ENCODE data around the gene RALGAPA1. TPM values are rescaled to one million over a fixed set of nuclear protein-coding genes. Genes with fewer than 3 reads are reported as not detected.

Gene RALGAPA1
- polyA plus RNA-seq, 1 donor (not counting 4 experiments of a cell fraction or from before 2014, with no cell fraction given), result 12.1 TPM

DNA sequence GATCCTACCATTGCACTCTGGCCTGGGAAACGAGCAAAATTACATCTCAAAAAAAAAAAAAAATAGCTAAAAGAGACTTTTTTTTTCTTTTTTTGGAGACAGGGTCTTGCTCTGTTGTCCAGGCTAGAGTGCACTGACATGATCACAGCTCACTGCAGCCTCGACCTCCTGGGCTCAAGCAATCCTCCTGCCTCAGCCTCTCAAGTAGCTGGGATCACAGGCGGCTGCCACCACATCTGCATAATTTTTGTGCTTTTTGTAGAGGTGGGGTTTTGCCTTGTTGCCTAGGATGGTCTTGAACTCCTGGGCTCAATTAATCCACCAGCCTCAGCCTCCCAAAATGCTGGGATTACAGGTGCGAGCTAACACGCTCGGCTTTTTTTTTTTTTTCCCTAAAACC lies 11.3 kb downstream of the RALGAPA1 start:
- Histone ChIP-seq H3K36me3 (ENCODE audit: control insufficient read depth in 2 of 2, extremely low read depth in 1 of 2, insufficient read depth in 2 of 2, low read length in 2 of 2) (no peaks in the 10 kb centered on the region), H3K9me3 (ENCODE audit: control insufficient read depth, low read depth, low read length) (no peaks in the 10 kb centered on the region), H3K4me1 (ENCODE audit: control insufficient read depth, extremely low read depth, insufficient read depth, low read length) (no peaks in the 10 kb centered on the region), H3K9me1 (ENCODE audit: control insufficient read depth, extremely low read depth, insufficient read depth, low read length) (no peaks in the 10 kb centered on the region), H4K20me1 (ENCODE audit: control insufficient read depth, extremely low read depth, insufficient read depth, low read length) (no peaks in the 10 kb centered on the region), H3K79me2 (ENCODE audit: control insufficient read depth, insufficient read depth, low read length) (peaks cover 30% of the 10 kb centered on the region), H3K27ac (ENCODE audit: control insufficient read depth, insufficient read depth, low read length) (no peak overlapping the region), H3K4me2 (ENCODE audit: control insufficient read depth, extremely low read depth, insufficient read depth, low read depth, low read length) (no peak overlapping the region), H3K27me3 (ENCODE audit: control insufficient read depth, extremely low read depth, insufficient read depth, low read length) (no peaks in the 10 kb centered on the region), H3K4me3 (ENCODE audit: control insufficient read depth in 2 of 3, extremely low read depth in 1 of 3, insufficient read depth in 2 of 3, low read depth in 1 of 3, low read length in 3 of 3) (no peak overlapping the region), H2AFZ (ENCODE audit: control insufficient read depth, low read length) (no peak overlapping the region), H3K9ac (ENCODE audit: control insufficient read depth, extremely low read depth, insufficient read depth, low read length) (no peak overlapping the region)
- FAIRE-seq (no peak), DNase-seq (ENCODE audit: low read depth, low spot score) (no peak)
- dilution Hi-C loops (cut with MboI; ENCODE audit: extremely low pct_ligation_motif_present, low sequenced_read_pairs), result no loop called here
- TF ChIP-seq EZH2 (IDR thresholded peaks at IDR 0.05; ENCODE audit: low read length), result no peak
- TF ChIP-seq, protein P1, sequence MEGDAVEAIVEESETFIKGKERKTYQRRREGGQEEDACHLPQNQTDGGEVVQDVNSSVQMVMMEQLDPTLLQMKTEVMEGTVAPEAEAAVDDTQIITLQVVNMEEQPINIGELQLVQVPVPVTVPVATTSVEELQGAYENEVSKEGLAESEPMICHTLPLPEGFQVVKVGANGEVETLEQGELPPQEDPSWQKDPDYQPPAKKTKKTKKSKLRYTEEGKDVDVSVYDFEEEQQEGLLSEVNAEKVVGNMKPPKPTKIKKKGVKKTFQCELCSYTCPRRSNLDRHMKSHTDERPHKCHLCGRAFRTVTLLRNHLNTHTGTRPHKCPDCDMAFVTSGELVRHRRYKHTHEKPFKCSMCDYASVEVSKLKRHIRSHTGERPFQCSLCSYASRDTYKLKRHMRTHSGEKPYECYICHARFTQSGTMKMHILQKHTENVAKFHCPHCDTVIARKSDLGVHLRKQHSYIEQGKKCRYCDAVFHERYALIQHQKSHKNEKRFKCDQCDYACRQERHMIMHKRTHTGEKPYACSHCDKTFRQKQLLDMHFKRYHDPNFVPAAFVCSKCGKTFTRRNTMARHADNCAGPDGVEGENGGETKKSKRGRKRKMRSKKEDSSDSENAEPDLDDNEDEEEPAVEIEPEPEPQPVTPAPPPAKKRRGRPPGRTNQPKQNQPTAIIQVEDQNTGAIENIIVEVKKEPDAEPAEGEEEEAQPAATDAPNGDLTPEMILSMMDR (optimal IDR thresholded peaks at IDR 0.05 in 1 of 3, IDR thresholded peaks at IDR 0.05 in 1 of 3, conservative IDR thresholded peaks at IDR 0.05 in 1 of 3; ENCODE audit: extremely low read depth in 1 of 3, insufficient read depth in 2 of 3, low read length in 3 of 3), result no peak

DNA sequence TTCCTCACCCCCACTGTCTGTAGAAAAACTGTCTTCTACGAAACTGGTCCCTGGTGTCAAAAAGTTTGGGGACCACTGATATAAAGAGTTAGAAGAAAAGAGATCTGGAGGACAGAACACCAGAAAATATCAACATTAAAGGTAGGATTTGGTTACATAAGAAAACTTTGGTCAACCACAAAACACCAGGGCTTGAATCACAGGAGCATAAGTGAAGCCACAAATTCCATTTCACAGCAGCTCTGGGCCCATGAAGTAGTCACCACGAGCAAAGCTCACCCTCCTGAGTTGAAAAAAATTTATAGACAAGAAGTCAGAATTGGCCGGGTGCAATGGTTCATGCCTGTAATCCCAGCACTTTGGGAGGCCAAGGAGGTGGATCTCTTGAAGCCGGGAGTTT lies 19.4 kb downstream of the RALGAPA1 start:
- Histone ChIP-seq H4K20me1 (ENCODE audit: control insufficient read depth, extremely low read depth, insufficient read depth, low read length) (no peaks in the 10 kb centered on the region), H3K4me3 (ENCODE audit: control insufficient read depth in 2 of 3, extremely low read depth in 1 of 3, insufficient read depth in 2 of 3, low read depth in 1 of 3, low read length in 3 of 3) (no peak overlapping the region), H3K9me1 (ENCODE audit: control insufficient read depth, extremely low read depth, insufficient read depth, low read length) (no peaks in the 10 kb centered on the region), H3K27ac (ENCODE audit: control insufficient read depth, insufficient read depth, low read length) (no peak overlapping the region), H2AFZ (ENCODE audit: control insufficient read depth, low read length) (no peak overlapping the region), H3K4me1 (ENCODE audit: control insufficient read depth, extremely low read depth, insufficient read depth, low read length) (no peaks in the 10 kb centered on the region), H3K4me2 (ENCODE audit: control insufficient read depth, extremely low read depth, insufficient read depth, low read depth, low read length) (no peak overlapping the region), H3K36me3 (ENCODE audit: control insufficient read depth in 2 of 2, extremely low read depth in 1 of 2, insufficient read depth in 2 of 2, low read length in 2 of 2) (no peaks in the 10 kb centered on the region), H3K9ac (ENCODE audit: control insufficient read depth, extremely low read depth, insufficient read depth, low read length) (no peak overlapping the region), H3K79me2 (ENCODE audit: control insufficient read depth, insufficient read depth, low read length) (peaks cover 3% of the 10 kb centered on the region), H3K27me3 (ENCODE audit: control insufficient read depth, extremely low read depth, insufficient read depth, low read length) (no peaks in the 10 kb centered on the region), H3K9me3 (ENCODE audit: control insufficient read depth, low read depth, low read length) (no peaks in the 10 kb centered on the region)
- DNase-seq (ENCODE audit: low read depth, low spot score), result no peak
- FAIRE-seq, result no peak
- TF ChIP-seq, protein P1 (optimal IDR thresholded peaks at IDR 0.05 in 1 of 3, IDR thresholded peaks at IDR 0.05 in 1 of 3, conservative IDR thresholded peaks at IDR 0.05 in 1 of 3; ENCODE audit: extremely low read depth in 1 of 3, insufficient read depth in 2 of 3, low read length in 3 of 3), result no peak
- no peak for TF ChIP-seq EZH2 (IDR thresholded peaks at IDR 0.05; ENCODE audit: low read length)
- dilution Hi-C loops (cut with MboI; ENCODE audit: extremely low pct_ligation_motif_present, low sequenced_read_pairs), result no loop called here
